HEK293 (cell line): Measurements from ENCODE around the gene KDM4C.

ENCODE experiments used
- CTCF ChIP-seq: fragments of 450-650 bp; formaldehyde crosslinking; IDR thresholded peaks from 2 replicates; pipeline ENCODE4 v1.5.1; 2016; ENCODE audit warnings: missing biosample characterization, missing genetic modification characterization
- HOXA7 ChIP-seq: sonication (generic); formaldehyde crosslinking; IDR thresholded peaks from 2 replicates; pipeline ENCODE4 v1.8.1; 2022; ENCODE audit warnings: missing genetic modification reagents, borderline replicate concordance
- RBAK ChIP-seq: fragments of 450-650 bp; formaldehyde crosslinking; IDR thresholded peaks from 2 replicates; pipeline ENCODE4 v1.5.1; 2016; ENCODE audit warnings: missing biosample characterization, missing genetic modification characterization
- ZBTB7A ChIP-seq: fragments of 450-650 bp; formaldehyde crosslinking; IDR thresholded peaks from 2 replicates; pipeline ENCODE4 v1.5.1; 2016; ENCODE audit warnings: low read depth, missing biosample characterization, missing genetic modification characterization
- ZNF785 ChIP-seq: fragments of 450-650 bp; formaldehyde crosslinking; IDR thresholded peaks from 2 replicates; pipeline ENCODE4 v1.5.1; 2016; ENCODE audit warnings: missing biosample characterization, missing genetic modification characterization

- no peak for TF ChIP-seq HOXA7 (CRISPR knock-in tag)
- no peak for TF ChIP-seq RBAK (tag by site-specific recombination)
- TF ChIP-seq CTCF, result no peak
- TF ChIP-seq ZBTB7A (tag by site-specific recombination), result no peak
- TF ChIP-seq ZNF785 (tag by site-specific recombination), result no peak
These were observed 5.5 kb downstream of the KDM4C start for GRCh38 chr9:6763244-6763643.
